GM12878 (cell line): ENCODE measurements around the gene RDM1. TPM values are rescaled to one million over a fixed set of nuclear protein-coding genes. Genes with fewer than 3 reads are reported as not detected.

Experiments used
- ATAC-seq: fragments of 200-7000 bp; cut with Tn5 transposase; 3 replicates; pipeline ENCODE4 v1.9.1; 2020; ENCODE audit warnings: mild to moderate bottlenecking, moderate library complexity
- BruUV-seq: library from RNA; stranded (reverse); fragments of 400-500 nt; replicated peaks from 2 replicates; lab custom pipeline; 2021; lab: Mats Ljungman, UMichigan
- CTCF ChIA-PET: fragments of 300-600 bp; sonication (Branson Sonifier 250); formaldehyde crosslinking; extraction: SDS; loops from one replicate; lab custom pipeline; 2021; ENCODE audit warnings: inconsistent platforms; lab: Yijun Ruan, JAX
- POLR2A ChIA-PET: fragments of 350-600 bp; formaldehyde crosslinking; extraction: SDS; loops from one replicate; lab custom pipeline; 2021; ENCODE audit warnings: inconsistent platforms; lab: Charles Lee
- RAD21 ChIA-PET: fragments of 300-600 bp; sonication (Branson Sonifier 250); formaldehyde crosslinking; loops from one replicate; lab custom pipeline; 2023; ENCODE audit warnings: antibody characterized with exemption; ENCODE audit not compliant: unreplicated experiment; lab: Charles Lee
- SMC1A ChIA-PET: fragments of 300-600 bp; sonication (Branson Sonifier 250); formaldehyde crosslinking; loops from one replicate; lab custom pipeline; 2023; ENCODE audit not compliant: unreplicated experiment, uncharacterized antibody; lab: Charles Lee
- DNase-seq: peaks from one replicate; pipeline ENCODE4 v3.0.0-alpha.2; 2011; ENCODE audit warnings: low read depth, low spot score
- FAIRE-seq: peaks from 3 replicates; lab custom pipeline; 2011; peaks lifted over from hg19 to GRCh38; lab: Jason Lieb, UNC
- H2AFZ ChIP-seq: 2 replicates; pipeline ENCODE4 v1.6.0; 2011; ENCODE audit warnings: low read depth, low read length, control low read depth; ENCODE audit not compliant: control insufficient read depth
- H3K27ac ChIP-seq: 2 replicates; pipeline ENCODE4 v1.5.1; 2011; ENCODE audit warnings: control low read depth; ENCODE audit not compliant: control insufficient read depth, insufficient read depth
- H3K27me3 ChIP-seq, 2 experiments: replicated peaks in 1 of 2; 2 replicates each; pipeline versions ENCODE4 v1.6.0 to v1.6.1; 2011; ENCODE audit warnings: low read length in 1 of 2; ENCODE audit not compliant: control insufficient read depth in 2 of 2, insufficient read depth in 2 of 2
- H3K36me3 ChIP-seq, 2 experiments: 2 replicates each; pipeline ENCODE4 v1.5.1; 2011; ENCODE audit warnings: low read length in 1 of 2; ENCODE audit not compliant: control insufficient read depth in 2 of 2, insufficient read depth in 2 of 2
- H3K4me1 ChIP-seq: 2 replicates; pipeline ENCODE4 v1.6.1; 2011; ENCODE audit warnings: mild to moderate bottlenecking, low read length, moderate library complexity, mixed read lengths; ENCODE audit not compliant: control insufficient read depth, insufficient read depth
- H3K4me2 ChIP-seq: 2 replicates; pipeline ENCODE4 v1.6.0; 2011; ENCODE audit warnings: control low read depth; ENCODE audit not compliant: control insufficient read depth, insufficient read depth
- H3K4me3 ChIP-seq: fragments of 200-600 bp; sonication (generic); 2 replicates; pipeline ENCODE4 v1.5.1; 2016
- H3K79me2 ChIP-seq: 2 replicates; pipeline ENCODE4 v1.6.0; 2011; ENCODE audit warnings: low read length; ENCODE audit not compliant: control insufficient read depth, insufficient read depth
- H3K9ac ChIP-seq: 2 replicates; pipeline ENCODE4 v1.8.0; 2011; ENCODE audit warnings: low read length, control low read depth, mixed read lengths; ENCODE audit not compliant: control insufficient read depth, insufficient read depth
- H3K9me3 ChIP-seq: replicated peaks from 3 replicates; pipeline ENCODE4 v1.5.1; 2011; ENCODE audit warnings: mild to moderate bottlenecking, low read length; ENCODE audit not compliant: control insufficient read depth, insufficient read depth
- H4K20me1 ChIP-seq: 2 replicates; pipeline ENCODE4 v1.6.0; 2011; ENCODE audit not compliant: control insufficient read depth, insufficient read depth
- ASH2L ChIP-seq: fragments of 300-600, 200-600 bp; sonication (generic); IDR thresholded peaks from 2 replicates; pipeline ENCODE4 v1.6.1; 2017; ENCODE audit warnings: low read depth, mild to moderate bottlenecking, borderline replicate concordance
- CHD2 ChIP-seq: IDR thresholded peaks from 2 replicates; pipeline ENCODE4 v1.6.1; 2011; ENCODE audit warnings: low read depth, low read length, improper control_type of control experiment, borderline replicate concordance
- CREM ChIP-seq: IDR thresholded peaks from 2 replicates; pipeline ENCODE4 v1.6.1; 2014; ENCODE audit warnings: antibody characterized with exemption, low read depth
- EZH2 ChIP-seq: IDR thresholded peaks from 2 replicates; pipeline ENCODE4 v1.6.1; 2012; ENCODE audit warnings: low read depth, mild to moderate bottlenecking, control low read depth, inconsistent platforms, low read length, borderline replicate concordance; ENCODE audit not compliant: control insufficient read depth
- MEF2B ChIP-seq: fragments of 450-650 bp; IDR thresholded peaks from 2 replicates; pipeline ENCODE4 v1.6.1; 2018; ENCODE audit warnings: mild to moderate bottlenecking, moderate library complexity; ENCODE audit not compliant: partially characterized antibody, poor library complexity, severe bottlenecking
- MXI1 ChIP-seq: fragments of 150-350 bp; IDR thresholded peaks from 2 replicates; pipeline ENCODE4 v1.6.1; 2011; ENCODE audit warnings: low read depth, mild to moderate bottlenecking, inconsistent platforms, low read length, improper control_type of control experiment
- NFXL1 ChIP-seq: fragments of 450-650 bp; IDR thresholded peaks from 2 replicates; pipeline ENCODE4 v1.6.1; 2017; ENCODE audit warnings: antibody characterized with exemption, mild to moderate bottlenecking, borderline replicate concordance
- PAX5 ChIP-seq: IDR thresholded peaks from 2 replicates; pipeline ENCODE4 v1.6.1; 2011; ENCODE audit warnings: low read depth, low read length, borderline replicate concordance
- RUNX3 ChIP-seq: IDR thresholded peaks from 2 replicates; pipeline ENCODE4 v1.6.1; 2012; ENCODE audit warnings: low read length, inconsistent platforms
- YBX1 ChIP-seq: fragments of 450-650 bp; IDR thresholded peaks from 2 replicates; pipeline ENCODE4 v1.6.1; 2016; ENCODE audit warnings: antibody characterized with exemption
- ZNF592 ChIP-seq: fragments of 450-650 bp; IDR thresholded peaks from 2 replicates; pipeline ENCODE4 v1.6.1; 2017; ENCODE audit warnings: mild to moderate bottlenecking, moderate library complexity
- ZZZ3 ChIP-seq: IDR thresholded peaks from 2 replicates; pipeline ENCODE4 v1.6.1; 2011; ENCODE audit warnings: low read depth; ENCODE audit not compliant: control insufficient read depth, insufficient read length
- WGBS: methylation state at CpG from one replicate; pipeline ENCODE4 v1.1.6; 2016; ENCODE audit warnings: low lambda C conversion rate; ENCODE audit not compliant: insufficient replicate concordance, insufficient coverage; ENCODE audit errors: missing lambda C conversion rate; 5-methylcytosine and 5-hydroxymethylcytosine counted together
- in situ Hi-C: fragments of 300-500 bp; cut with MboI; formaldehyde crosslinking; loops from 9 replicates; pipeline ENCODE4 v1.14.3; 2018; ENCODE audit warnings: mixed read lengths
- intact Hi-C: fragments of 100-400 bp; cut with micrococcal nuclease; formaldehyde crosslinking; loops from one replicate; pipeline ENCODE4 v1.14.2; 2022; ENCODE audit not compliant: unreplicated experiment
- polyA plus RNA-seq, 11 experiments: library from polyadenylated mRNA; depleted of rRNA in 4 of 11; unstranded in 6 of 11; stranded (reverse) in 5 of 11; fragments of >200 nt; fragmentation: Nextera tagmentation in 4 of 11; fragmentation: Illumina TruSeq in 1 of 11; extraction: Ambion mirVana in 4 of 11; extraction: Trizol in 1 of 11; gene quantifications; 1 replicate in 1 of 11; 2 replicates in 10 of 11; pipeline versions ENCODE4 v1.2.1 to v1.2.3, GENCODE V29; 2011 to 2016; ENCODE audit warnings: inconsistent platforms in 2 of 11, missing spikeins in 2 of 11, low read depth in 1 of 11
- total RNA-seq, 4 experiments: library from RNA; depleted of rRNA in 3 of 4; stranded (reverse); fragments of >200 nt in 3 of 4; fragmentation: Illumina TruSeq in 1 of 4; extraction: Trizol in 1 of 4; gene quantifications; 2 replicates each; pipeline versions ENCODE4 v1.2.1 to v1.2.3, GENCODE V29; 2013 to 2021
- TF ChIP-seq, protein P1 (sequence below): IDR thresholded peaks from 2 replicates; pipeline ENCODE4 v1.6.1; 2012; ENCODE audit warnings: mild to moderate bottlenecking, low read depth, low read length

RDM1 gene
- total and polyA plus RNA-seq, 10 of the 15 experiments (the other 5 are each of a cell fraction or from before 2014, with no cell fraction given): 5.7 to 18.4 (median 10.7) TPM

- TF ChIP-seq NFXL1: no peak
- no peak for TF ChIP-seq ASH2L
- no peak for TF ChIP-seq CHD2
- TF ChIP-seq, protein P1, sequence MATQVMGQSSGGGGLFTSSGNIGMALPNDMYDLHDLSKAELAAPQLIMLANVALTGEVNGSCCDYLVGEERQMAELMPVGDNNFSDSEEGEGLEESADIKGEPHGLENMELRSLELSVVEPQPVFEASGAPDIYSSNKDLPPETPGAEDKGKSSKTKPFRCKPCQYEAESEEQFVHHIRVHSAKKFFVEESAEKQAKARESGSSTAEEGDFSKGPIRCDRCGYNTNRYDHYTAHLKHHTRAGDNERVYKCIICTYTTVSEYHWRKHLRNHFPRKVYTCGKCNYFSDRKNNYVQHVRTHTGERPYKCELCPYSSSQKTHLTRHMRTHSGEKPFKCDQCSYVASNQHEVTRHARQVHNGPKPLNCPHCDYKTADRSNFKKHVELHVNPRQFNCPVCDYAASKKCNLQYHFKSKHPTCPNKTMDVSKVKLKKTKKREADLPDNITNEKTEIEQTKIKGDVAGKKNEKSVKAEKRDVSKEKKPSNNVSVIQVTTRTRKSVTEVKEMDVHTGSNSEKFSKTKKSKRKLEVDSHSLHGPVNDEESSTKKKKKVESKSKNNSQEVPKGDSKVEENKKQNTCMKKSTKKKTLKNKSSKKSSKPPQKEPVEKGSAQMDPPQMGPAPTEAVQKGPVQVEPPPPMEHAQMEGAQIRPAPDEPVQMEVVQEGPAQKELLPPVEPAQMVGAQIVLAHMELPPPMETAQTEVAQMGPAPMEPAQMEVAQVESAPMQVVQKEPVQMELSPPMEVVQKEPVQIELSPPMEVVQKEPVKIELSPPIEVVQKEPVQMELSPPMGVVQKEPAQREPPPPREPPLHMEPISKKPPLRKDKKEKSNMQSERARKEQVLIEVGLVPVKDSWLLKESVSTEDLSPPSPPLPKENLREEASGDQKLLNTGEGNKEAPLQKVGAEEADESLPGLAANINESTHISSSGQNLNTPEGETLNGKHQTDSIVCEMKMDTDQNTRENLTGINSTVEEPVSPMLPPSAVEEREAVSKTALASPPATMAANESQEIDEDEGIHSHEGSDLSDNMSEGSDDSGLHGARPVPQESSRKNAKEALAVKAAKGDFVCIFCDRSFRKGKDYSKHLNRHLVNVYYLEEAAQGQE: no peak
- TF ChIP-seq ZZZ3: no peak
- TF ChIP-seq RUNX3: no peak
- no peak for TF ChIP-seq PAX5
- no peak for TF ChIP-seq MXI1
Measured at GRCh38 chr17:35877345-35878029, 53.1 kb downstream of the RDM1 start (continued).

DNA sequence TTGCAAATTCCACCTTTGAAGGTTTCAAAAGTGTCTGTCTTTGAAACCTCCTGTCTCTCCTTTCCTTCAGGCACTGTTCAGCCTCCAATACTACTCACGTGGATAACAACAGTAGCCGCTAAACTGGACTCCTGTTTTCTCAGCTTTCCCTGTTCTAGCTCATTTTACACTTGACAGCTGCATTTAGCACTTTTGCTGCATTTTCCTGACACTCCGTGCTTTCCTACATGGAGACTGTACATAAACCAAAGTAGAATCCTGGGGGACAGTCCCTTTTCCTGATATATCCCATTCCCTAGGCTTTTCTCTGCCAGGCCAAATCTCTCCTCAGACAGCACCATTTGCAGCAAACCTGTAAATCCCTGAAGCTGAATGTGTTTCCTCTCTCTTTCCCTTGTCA lies 54.0 kb downstream of the RDM1 start:
- ChIA-PET RAD21 (interaction anchor here (0.8 to 7.0 kb wide), 6 partner anchors 16 to 66 kb away, joined by 3 to 125 read pairs (median 4); no protein-coding TSS in a partner anchor), SMC1A (interaction anchor here (0.7 to 14.1 kb wide), 19 partner anchors 11 to 256 kb away, joined by 3 to 155 read pairs (median 3); no protein-coding TSS in a partner anchor), POLR2A (interaction anchor here (0.8 to 3.4 kb wide), 9 partner anchors 8 to 612 kb away, joined by 3 to 33 read pairs (median 4); partner anchors contain the start of genes HEATR9 and RDM1), CTCF (interaction anchor here (0.7 to 2.5 kb wide), 15 partner anchors 13 to 273 kb away, joined by 3 to 11 read pairs (median 4); partner anchors contain the start of gene TAF15)
- Histone ChIP-seq H3K36me3 (no peaks in the 10 kb centered on the region), H3K79me2 (no peaks in the 10 kb centered on the region), H4K20me1 (no peaks in the 10 kb centered on the region), H3K4me3 (no peak overlapping the region), H2AFZ (no peak overlapping the region), H3K27ac (no peak overlapping the region), H3K9ac (no peak overlapping the region), H3K9me3 (no peaks in the 10 kb centered on the region), H3K4me1 (peaks cover 28% of the 10 kb centered on the region), H3K27me3 (no peaks in the 10 kb centered on the region), H3K4me2 (no peak overlapping the region)
- in situ Hi-C loops (no loop called here), intact Hi-C loops (no loop called here)
- DNase-seq (no peak), ATAC-seq (no peak), FAIRE-seq (no peak)
- no TSS peak for BruUV-seq
- 97% methylated on average over 3 of the region's 3 CpGs for WGBS
- no peak for TF ChIP-seq YBX1
- TF ChIP-seq ZNF592: no peak
- TF ChIP-seq EZH2: no peak
- TF ChIP-seq CREM: no peak
- TF ChIP-seq MEF2B: no peak
